HG02981 (cell line): ENCODE measurements around the gene RUBCNL.

Experiments
- ATAC-seq: cut with Tn5 transposase; IDR thresholded peaks from one replicate; pipeline ENCODE4 v1.9.1; 2021; ENCODE audit warnings: mild to moderate bottlenecking, moderate library complexity; ENCODE audit not compliant: unreplicated experiment

RUBCNL gene

GRCh38 chr13:46311217-46311616 lies 75.8 kb downstream of the RUBCNL start:
- no peak for ATAC-seq

DNA sequence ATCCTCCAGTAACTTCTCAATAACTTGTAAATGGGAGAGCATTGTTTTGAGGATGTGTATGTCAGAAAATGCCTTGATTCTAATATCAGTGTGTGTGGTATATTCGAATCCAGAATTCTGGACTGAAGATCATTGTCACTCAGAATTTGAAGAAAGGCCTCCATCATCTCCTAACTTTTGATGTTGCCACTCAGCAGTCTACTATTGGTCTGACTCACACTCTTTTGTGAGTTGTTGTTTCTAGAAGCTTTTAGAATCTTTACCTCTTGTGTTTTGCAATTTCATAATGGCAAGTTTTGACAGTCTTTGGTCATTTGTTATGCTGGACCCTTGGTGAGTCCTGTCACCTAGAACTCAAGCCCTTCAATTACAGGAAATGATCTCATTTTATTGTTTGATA lies 77.0 kb downstream of the RUBCNL start:
- no peak for ATAC-seq

DNA sequence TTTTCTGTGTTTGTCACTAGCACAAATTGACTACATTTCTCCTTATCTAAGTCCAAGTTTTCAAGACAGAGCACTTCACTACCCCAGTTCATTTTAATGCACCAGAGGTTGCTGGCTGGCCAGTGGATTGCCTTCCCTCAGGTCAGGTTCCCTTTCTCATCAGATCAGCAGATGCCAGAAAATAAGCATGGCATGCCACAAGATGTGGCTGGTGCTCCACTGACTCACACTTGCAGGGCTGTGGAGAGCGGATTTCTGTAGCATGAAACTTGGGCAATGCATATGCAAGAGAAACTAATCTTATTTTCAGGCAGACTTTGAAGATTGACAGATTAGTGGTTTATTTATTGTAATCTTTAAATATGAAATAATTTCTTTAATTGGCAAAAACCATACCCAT lies 79.5 kb downstream of the RUBCNL start:
- ATAC-seq, result no peak

GRCh38 chr13:46304546-46304945 lies 82.5 kb downstream of the RUBCNL start:
- ATAC-seq, result no peak

GRCh38 chr13:46303742-46304385 lies 83.2 kb downstream of the RUBCNL start:
- ATAC-seq, result no peak

DNA sequence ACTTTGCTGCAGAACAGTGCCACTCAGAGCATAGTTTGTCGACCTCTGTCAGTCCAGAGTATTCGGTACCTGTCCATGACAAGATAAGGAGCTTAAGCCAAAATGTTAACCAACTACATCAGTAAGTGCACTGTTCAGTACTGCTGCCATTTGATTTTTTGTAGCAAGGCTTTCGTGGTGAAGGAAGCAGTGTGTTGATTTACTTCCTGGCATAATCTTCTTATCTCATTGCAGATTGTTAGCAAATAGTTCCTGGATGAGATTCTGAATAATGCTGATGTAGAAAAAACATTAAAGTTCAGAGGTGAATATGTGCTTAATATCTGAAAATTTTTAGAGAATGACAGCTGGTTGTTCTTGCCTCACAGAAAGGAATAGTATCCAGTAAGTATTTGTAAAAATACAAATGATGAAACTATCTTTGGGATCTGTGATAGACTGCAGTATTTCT lies 89.7 kb downstream of the RUBCNL start:
- ATAC-seq, result no peak

DNA sequence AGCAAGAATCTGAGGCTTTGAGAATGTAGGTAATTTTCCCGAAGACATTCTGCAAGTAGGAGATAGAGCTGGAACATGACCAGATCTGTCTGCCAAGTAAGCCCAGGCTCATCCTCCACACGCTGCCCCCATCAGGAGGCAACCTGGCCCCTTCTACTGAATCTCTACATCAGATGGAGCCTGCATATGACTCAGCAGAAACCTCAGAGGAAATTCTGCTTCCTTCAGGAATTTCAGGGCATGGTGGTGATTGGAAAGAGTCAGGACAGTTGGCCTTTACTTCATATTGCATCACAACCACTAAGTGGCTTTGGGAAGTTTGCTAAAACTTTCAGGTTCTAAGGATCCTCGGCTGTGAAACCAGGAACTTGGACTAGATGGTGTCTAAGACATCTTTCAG lies 90.1 kb downstream of the RUBCNL start:
- ATAC-seq, result no peak

GRCh38 chr13:46296115-46296822 lies 90.8 kb downstream of the RUBCNL start:
- no peak for ATAC-seq

DNA sequence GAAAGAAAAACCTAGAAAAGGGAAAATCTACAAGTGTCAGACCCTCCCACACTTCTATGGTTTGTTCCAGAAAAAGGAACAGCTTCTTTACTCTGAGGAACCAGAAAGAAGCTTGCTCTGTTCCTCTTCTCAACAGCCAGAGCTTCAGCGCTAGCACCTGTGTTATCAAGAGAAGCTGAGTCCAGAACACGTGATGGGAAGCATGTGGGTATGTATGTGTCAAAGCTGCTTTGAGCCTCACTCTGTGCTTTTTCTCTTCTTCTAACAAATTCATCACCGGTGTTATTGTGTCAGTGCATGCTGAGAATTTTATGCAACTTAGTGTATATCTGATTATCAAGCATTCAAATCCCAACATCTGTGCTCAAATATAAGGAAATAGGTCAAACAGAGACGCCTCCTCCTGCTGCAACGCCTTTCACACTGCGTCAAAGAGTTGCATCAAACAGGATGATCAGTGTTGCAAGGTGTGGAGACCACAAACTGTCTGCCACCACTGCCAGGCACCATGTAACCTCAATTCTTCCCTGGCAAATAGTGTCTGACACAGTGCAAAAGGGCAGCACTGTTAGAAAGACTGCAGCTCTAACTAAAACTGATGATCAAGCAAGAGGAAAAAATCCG lies 91.4 kb downstream of the RUBCNL start:
- no peak for ATAC-seq

DNA sequence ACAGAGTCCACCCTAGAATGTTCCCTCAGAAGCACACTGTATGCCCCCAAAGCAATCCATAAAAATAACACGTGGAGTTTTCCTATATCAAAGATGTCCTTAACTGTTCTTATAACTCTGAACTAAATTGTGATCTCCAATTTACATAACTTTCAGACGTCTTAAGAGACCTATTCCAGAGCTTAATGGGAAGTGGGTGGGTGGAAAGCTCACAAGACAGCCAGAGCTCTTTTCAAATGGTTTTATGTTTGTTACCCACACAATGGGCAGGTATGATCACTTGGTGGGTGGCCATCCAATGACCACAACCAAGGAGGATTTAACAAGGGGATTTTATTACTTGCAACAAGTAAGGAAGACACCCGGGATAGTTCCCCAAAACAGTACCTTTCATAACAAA lies 93.6 kb downstream of the RUBCNL start:
- no peak for ATAC-seq
